GM08714 (cell line): Measurements from ENCODE around the gene EYA2.

ENCODE experiments used
- H3K4me3 ChIP-seq: fragments of 200-500 bp; sonication (Bioruptor generic); 2 replicates; pipeline ENCODE4 v1.5.1; 2014; ENCODE audit warnings: mild to moderate bottlenecking, low read length, inconsistent platforms
- ZNF274 ChIP-seq: IDR thresholded peaks from 2 replicates; pipeline ENCODE4 v1.6.1; 2012; ENCODE audit warnings: mild to moderate bottlenecking, low read depth, low read length

EYA2 gene

GRCh38 chr20:47216819-47217410, 322.3 kb downstream of the EYA2 start:
- TF ChIP-seq ZNF274: no peak
- no peak overlapping the region for H3K4me3 ChIP-seq

- H3K4me3 ChIP-seq: no peak overlapping the region
- TF ChIP-seq ZNF274: no peak
Measured at GRCh38 chr20:47217482-47218446, 323.1 kb downstream of the EYA2 start.

- no peak for TF ChIP-seq ZNF274
- no peak overlapping the region for H3K4me3 ChIP-seq
Measured at GRCh38 chr20:47220161-47220582, 325.5 kb downstream of the EYA2 start.

- no peak overlapping the region for H3K4me3 ChIP-seq
- no peak for TF ChIP-seq ZNF274
Measured at GRCh38 chr20:47221036-47221625, 326.5 kb downstream of the EYA2 start.

GRCh38 chr20:47222468-47223119, 328.0 kb downstream of the EYA2 start:
- no peak for TF ChIP-seq ZNF274
- H3K4me3 ChIP-seq: no peak overlapping the region

GRCh38 chr20:47223896-47224295, 329.3 kb downstream of the EYA2 start:
- no peak overlapping the region for H3K4me3 ChIP-seq
- no peak for TF ChIP-seq ZNF274

- no peak for TF ChIP-seq ZNF274
Measured at GRCh38 chr20:47224300-47224791, 329.7 kb downstream of the EYA2 start.

GRCh38 chr20:47224857-47225256, 330.2 kb downstream of the EYA2 start:
- no peak for TF ChIP-seq ZNF274

More at GRCh38 chr20:47224300-47224791, 329.7 kb downstream of the EYA2 start:
- no peak overlapping the region for H3K4me3 ChIP-seq

GRCh38 chr20:47225458-47225857, 330.8 kb downstream of the EYA2 start:
- no peak for TF ChIP-seq ZNF274

More at GRCh38 chr20:47224857-47225256, 330.2 kb downstream of the EYA2 start:
- no peak overlapping the region for H3K4me3 ChIP-seq

GRCh38 chr20:47227119-47227518, 332.5 kb downstream of the EYA2 start:
- H3K4me3 ChIP-seq: no peak overlapping the region
- no peak for TF ChIP-seq ZNF274

More at GRCh38 chr20:47225458-47225857, 330.8 kb downstream of the EYA2 start:
- no peak overlapping the region for H3K4me3 ChIP-seq

- no peak for TF ChIP-seq ZNF274
- H3K4me3 ChIP-seq: no peak overlapping the region
Measured at GRCh38 chr20:47227576-47227975, 332.9 kb downstream of the EYA2 start.

GRCh38 chr20:47228654-47229053, 334.0 kb downstream of the EYA2 start:
- no peak for TF ChIP-seq ZNF274
- no peak overlapping the region for H3K4me3 ChIP-seq

- no peak for TF ChIP-seq ZNF274
- no peak overlapping the region for H3K4me3 ChIP-seq
Measured at GRCh38 chr20:47230811-47231256, 336.2 kb downstream of the EYA2 start.
